CD14-positive monocyte (primary cell): Measurements from ENCODE around the gene MNX1. TPM values are rescaled to one million over a fixed set of nuclear protein-coding genes. Genes with fewer than 3 reads are reported as not detected.
A peak's percentile ranks its signal among the peaks of the same experiment; 100 is the strongest.

ENCODE experiments used
- DNase-seq, 3 donors: peaks; one replicate each; pipeline ENCODE4 v3.0.0-alpha.2; 2011 to 2022
- H2AFZ ChIP-seq: 2 replicates; pipeline ENCODE4 v1.6.0; 2012; ENCODE audit warnings: mild to moderate bottlenecking, low read depth, low read length, inconsistent platforms; ENCODE audit not compliant: insufficient read depth, poor library complexity, severe bottlenecking
- H3K27ac ChIP-seq, 2 donors: 1 replicate in 1 of 2; 2 replicates in 1 of 2; pipeline ENCODE4 v1.5.1; 2012 to 2013; ENCODE audit warnings: low read length in 2 of 2, control low read depth in 1 of 2, inconsistent platforms in 1 of 2, low read depth in 1 of 2, mild to moderate bottlenecking in 1 of 2
- H3K27me3 ChIP-seq, 2 donors: one replicate each; pipeline versions ENCODE4 v1.6.0 to v1.6.1; 2011 to 2013; ENCODE audit warnings: low read length in 2 of 2; ENCODE audit not compliant: control insufficient read depth in 2 of 2, insufficient read depth in 2 of 2
- H3K36me3 ChIP-seq, 2 donors: replicated peaks in 1 of 2; 1 replicate in 1 of 2; 2 replicates in 1 of 2; pipeline versions ENCODE4 v1.5.1 to v1.6.1; 2012 to 2013; ENCODE audit warnings: low read length in 2 of 2, control low read depth in 1 of 2, inconsistent platforms in 1 of 2, mild to moderate bottlenecking in 1 of 2; ENCODE audit not compliant: insufficient read depth in 2 of 2, control insufficient read depth in 1 of 2
- H3K4me1 ChIP-seq, 2 donors: 1 replicate in 1 of 2; 2 replicates in 1 of 2; pipeline versions ENCODE4 v1.5.1 to v1.6.1; 2012 to 2013; ENCODE audit warnings: low read length in 2 of 2, control low read depth in 1 of 2, inconsistent platforms in 1 of 2, mild to moderate bottlenecking in 1 of 2, moderate library complexity in 1 of 2; ENCODE audit not compliant: insufficient read depth in 2 of 2, control insufficient read depth in 1 of 2
- H3K4me2 ChIP-seq: replicated peaks from 2 replicates; pipeline ENCODE3; 2012; ENCODE audit warnings: low read length, moderate library complexity, mild to moderate bottlenecking; ENCODE audit not compliant: poor library complexity, severe bottlenecking; ENCODE audit errors: extremely low read depth
- H3K4me3 ChIP-seq, 3 experiments: fragments of 200-600 bp in 1 of 3; sonication (generic) in 1 of 3; replicated peaks in 1 of 3; 1 replicate in 2 of 3; 2 replicates in 1 of 3; pipeline ENCODE4 v1.5.1; 2011 to 2013; ENCODE audit warnings: low read length in 3 of 3, mild to moderate bottlenecking in 3 of 3, control low read depth in 2 of 3, low read depth in 2 of 3, inconsistent platforms in 1 of 3, moderate library complexity in 1 of 3
- H3K79me2 ChIP-seq: 2 replicates; pipeline ENCODE4 v1.6.0; 2012; ENCODE audit warnings: mild to moderate bottlenecking, control low read depth, inconsistent platforms, low read length, moderate library complexity; ENCODE audit not compliant: insufficient read depth
- H3K9ac ChIP-seq: 2 replicates; pipeline ENCODE4 v1.6.0; 2017; ENCODE audit warnings: low read length, mild to moderate bottlenecking; ENCODE audit not compliant: insufficient read depth, poor library complexity, severe bottlenecking
- H3K9me3 ChIP-seq, 2 donors: replicated peaks in 1 of 2; 1 replicate in 1 of 2; 2 replicates in 1 of 2; pipeline versions ENCODE4 v1.5.1 to v1.6.1; 2012 to 2013; ENCODE audit warnings: low read length in 2 of 2, control low read depth in 1 of 2; ENCODE audit not compliant: control insufficient read depth in 1 of 2, insufficient read depth in 1 of 2
- H4K20me1 ChIP-seq: 2 replicates; pipeline ENCODE4 v1.6.0; 2012; ENCODE audit warnings: mild to moderate bottlenecking, low read length, control low read depth, moderate library complexity; ENCODE audit not compliant: insufficient read depth
- H3K27ac Mint-ChIP-seq, 7 donors: one replicate each; pipeline ENCODE4 v1.8.0; 2020; ENCODE audit warnings: mild to moderate bottlenecking in 7 of 7, mixed read lengths in 7 of 7, moderate library complexity in 6 of 7, inconsistent platforms in 2 of 7
- H3K27me3 Mint-ChIP-seq, 3 donors: one replicate each; pipeline ENCODE4 v1.8.0; 2021 to 2022; ENCODE audit warnings: low read depth in 3 of 3, mild to moderate bottlenecking in 3 of 3, mixed read lengths in 3 of 3, moderate library complexity in 3 of 3, inconsistent platforms in 1 of 3
- H3K36me3 Mint-ChIP-seq, 2 donors: one replicate each; pipeline ENCODE4 v1.8.0; 2020; ENCODE audit warnings: mixed read lengths in 2 of 2, inconsistent platforms in 1 of 2, mild to moderate bottlenecking in 1 of 2
- H3K4me1 Mint-ChIP-seq: one replicate; pipeline ENCODE4 v1.8.0; 2020; ENCODE audit warnings: mild to moderate bottlenecking, mixed read lengths
- H3K4me3 Mint-ChIP-seq, 2 donors: one replicate each; pipeline ENCODE4 v1.8.0; 2020; ENCODE audit warnings: mild to moderate bottlenecking in 2 of 2, mixed read lengths in 2 of 2, moderate library complexity in 1 of 2
- H3K9me3 Mint-ChIP-seq, 7 donors: one replicate each; pipeline ENCODE4 v1.8.0; 2020 to 2022; ENCODE audit warnings: mixed read lengths in 7 of 7, mild to moderate bottlenecking in 6 of 7, moderate library complexity in 6 of 7, inconsistent platforms in 2 of 7
- WGBS: methylation state at CpG from one replicate; pipeline ENCODE4 v1.1.5; 2013; ENCODE audit warnings: missing lambda C conversion rate; ENCODE audit not compliant: insufficient coverage; 5-methylcytosine and 5-hydroxymethylcytosine counted together
- intact Hi-C, 2 donors: fragments of 100-400 bp; cut with micrococcal nuclease; formaldehyde crosslinking; loops; one replicate each; pipeline versions ENCODE4 v1.15.0 to v1.15.1; 2023
- polyA plus RNA-seq, 3 donors: library from polyadenylated mRNA; depleted of rRNA in 1 of 3; unstranded in 2 of 3; stranded (reverse) in 1 of 3; fragments of 300-500 nt in 2 of 3; fragments of >200 nt in 1 of 3; fragmentation: Illumina TruSeq in 2 of 3; gene quantifications; 1 replicate in 2 of 3; 2 replicates in 1 of 3; pipeline ENCODE4 v1.2.3, GENCODE V29; 2012 to 2021
- TF ChIP-seq, protein P1 (sequence below): fragments of 200-600 bp; IDR thresholded peaks from one replicate; pipeline ENCODE4 v1.8.0; 2022; ENCODE audit warnings: antibody characterized with exemption, mild to moderate bottlenecking

The MNX1 gene
- polyA plus RNA-seq, 3 donors, result not detected

DNA sequence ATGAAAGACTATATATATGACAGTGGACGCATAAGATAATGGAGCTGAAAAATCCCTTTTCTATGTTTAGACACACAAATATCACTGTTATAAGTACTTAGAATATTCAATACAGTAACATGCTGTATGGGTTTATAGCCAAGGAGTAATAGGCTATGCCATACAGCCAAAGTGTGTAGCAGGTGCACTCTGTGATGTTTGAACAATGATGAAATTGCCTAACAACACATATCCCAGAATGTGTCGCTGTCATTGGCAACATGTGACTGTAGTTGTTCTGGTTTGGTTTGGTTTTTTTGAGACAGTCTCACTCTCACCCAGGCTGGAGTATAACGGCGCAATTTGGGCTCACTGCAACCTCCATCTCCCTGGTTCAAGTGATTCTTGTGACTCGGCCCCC, 34.8 kb downstream of the MNX1 start:
- no peaks in the 10 kb centered on the region for H3K27me3 ChIP-seq
- no peak overlapping the region for H3K4me3 ChIP-seq
- Mint-ChIP-seq H3K4me1 (no peaks in the 10 kb centered on the region), H3K27ac (no peak overlapping the region), H3K36me3 (peaks cover 26 to 51% of the 10 kb centered on the region in 2 donors), H3K4me3 (no peak overlapping the region), H3K9me3 (peaks cover 7 to 31% (median 22%) of the 10 kb centered on the region in 7 donors), H3K27me3 (peaks cover 0 to 3% (median 0%) of the 10 kb centered on the region in 3 donors)
- peaks cover 14 to 16% of the 10 kb centered on the region in 2 donors for H3K36me3 ChIP-seq
- peaks cover 8 to 12% of the 10 kb centered on the region in 2 donors for H3K9me3 ChIP-seq
- TF ChIP-seq, protein P1, sequence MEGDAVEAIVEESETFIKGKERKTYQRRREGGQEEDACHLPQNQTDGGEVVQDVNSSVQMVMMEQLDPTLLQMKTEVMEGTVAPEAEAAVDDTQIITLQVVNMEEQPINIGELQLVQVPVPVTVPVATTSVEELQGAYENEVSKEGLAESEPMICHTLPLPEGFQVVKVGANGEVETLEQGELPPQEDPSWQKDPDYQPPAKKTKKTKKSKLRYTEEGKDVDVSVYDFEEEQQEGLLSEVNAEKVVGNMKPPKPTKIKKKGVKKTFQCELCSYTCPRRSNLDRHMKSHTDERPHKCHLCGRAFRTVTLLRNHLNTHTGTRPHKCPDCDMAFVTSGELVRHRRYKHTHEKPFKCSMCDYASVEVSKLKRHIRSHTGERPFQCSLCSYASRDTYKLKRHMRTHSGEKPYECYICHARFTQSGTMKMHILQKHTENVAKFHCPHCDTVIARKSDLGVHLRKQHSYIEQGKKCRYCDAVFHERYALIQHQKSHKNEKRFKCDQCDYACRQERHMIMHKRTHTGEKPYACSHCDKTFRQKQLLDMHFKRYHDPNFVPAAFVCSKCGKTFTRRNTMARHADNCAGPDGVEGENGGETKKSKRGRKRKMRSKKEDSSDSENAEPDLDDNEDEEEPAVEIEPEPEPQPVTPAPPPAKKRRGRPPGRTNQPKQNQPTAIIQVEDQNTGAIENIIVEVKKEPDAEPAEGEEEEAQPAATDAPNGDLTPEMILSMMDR, result no peak
- no peak overlapping the region for H3K9ac ChIP-seq
- no peaks in the 10 kb centered on the region for H4K20me1 ChIP-seq
- H3K27ac ChIP-seq, result no peak overlapping the region
- WGBS, result no CpG with 5 or more reads among the region's 5 CpGs
- no peak for DNase-seq
- no peak overlapping the region for H2AFZ ChIP-seq
- no peaks in the 10 kb centered on the region for H3K4me1 ChIP-seq
- H3K79me2 ChIP-seq, result no peaks in the 10 kb centered on the region
- H3K4me2 ChIP-seq, result no peak overlapping the region
- intact Hi-C loops, result no loop called here

DNA sequence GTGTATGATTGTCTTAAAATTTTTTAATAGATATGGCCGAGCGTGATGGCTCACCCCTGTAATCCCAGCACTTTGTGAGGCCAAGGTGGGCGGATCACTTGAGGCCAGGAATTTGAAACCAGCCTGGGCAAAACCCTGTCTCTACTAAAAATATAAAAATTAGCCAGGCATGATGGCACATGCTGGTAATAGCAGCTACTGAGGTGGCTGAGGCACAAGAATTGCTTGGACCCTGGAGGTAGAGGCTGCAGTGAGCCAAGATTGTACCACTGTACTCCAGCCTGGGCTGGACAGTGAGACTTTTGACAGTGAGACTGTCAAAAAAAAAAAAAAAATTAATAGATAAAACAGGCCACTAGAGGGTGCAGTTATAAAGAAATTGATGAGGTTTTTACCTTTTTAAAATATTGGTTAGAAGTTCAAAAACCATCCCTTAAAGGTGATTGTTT, 40.5 kb downstream of the MNX1 start:
- DNase-seq, result no peak
- peaks cover 67 to 75% of the 10 kb centered on the region in 2 donors for H3K36me3 Mint-ChIP-seq
- H3K9me3 Mint-ChIP-seq, result no peaks in the 10 kb centered on the region

More for the DNA sequence above, 40.5 kb downstream of the MNX1 start:
- H3K4me3 ChIP-seq, result no peak overlapping the region
- no peak overlapping the region for H3K9ac ChIP-seq
- H3K4me1 Mint-ChIP-seq, result no peaks in the 10 kb centered on the region
- TF ChIP-seq, protein P1, result peak; percentile 34
- 93% methylated on average over 2 of the region's 3 CpGs for WGBS
- H3K4me2 ChIP-seq, result no peak overlapping the region
- H3K9me3 ChIP-seq, result no peaks in the 10 kb centered on the region
- H3K36me3 ChIP-seq, result peaks cover 59 to 67% of the 10 kb centered on the region in 2 donors
- no peak overlapping the region for H3K27ac ChIP-seq
- no peak overlapping the region for H2AFZ ChIP-seq
- intact Hi-C loops, result no loop called here
- H3K4me3 Mint-ChIP-seq, result no peak overlapping the region
- H3K27me3 Mint-ChIP-seq, result no peaks in the 10 kb centered on the region
- no peaks in the 10 kb centered on the region for H3K27me3 ChIP-seq
- no peaks in the 10 kb centered on the region for H4K20me1 ChIP-seq
- no peaks in the 10 kb centered on the region for H3K4me1 ChIP-seq
- H3K79me2 ChIP-seq, result no peaks in the 10 kb centered on the region
- no peak overlapping the region for H3K27ac Mint-ChIP-seq
